Brain microvascular endothelial cell (primary cell): Measurements from ENCODE around the gene QRFP.

Source experiments
- DNase-seq: peaks from one replicate; pipeline ENCODE4 v3.0.0-alpha.2; 2020
- H3K27ac ChIP-seq: fragments of 250-450 bp; sonication (Bioruptor Pico); 2 replicates; pipeline ENCODE4 v1.5.1; 2020; ENCODE audit warnings: mild to moderate bottlenecking, moderate library complexity
- H3K27me3 ChIP-seq: fragments of 250-450 bp; sonication (Bioruptor Pico); replicated peaks from 2 replicates; pipeline ENCODE4 v1.5.1; 2020; ENCODE audit warnings: mild to moderate bottlenecking
- H3K36me3 ChIP-seq: fragments of 250-450 bp; sonication (Bioruptor Pico); replicated peaks from 2 replicates; pipeline ENCODE4 v1.5.1; 2020; ENCODE audit warnings: mild to moderate bottlenecking
- H3K4me3 ChIP-seq: 2 replicates; pipeline ENCODE4 v1.5.1; 2011; ENCODE audit warnings: low read depth, mild to moderate bottlenecking, control low read depth, low read length, moderate library complexity
- CTCF ChIP-seq: IDR thresholded peaks from 2 replicates; pipeline ENCODE4 v1.5.1; 2011; ENCODE audit warnings: low read depth, mild to moderate bottlenecking, moderate library complexity, low read length, control low read depth, inconsistent platforms; ENCODE audit errors: missing control alignments
- in situ Hi-C: cut with HindIII; loops from 2 replicates; pipeline ENCODE4 v1.10.0; 2017; ENCODE audit warnings: low sequenced_read_pairs, low pct_ligation_motif_present

QRFP gene

GRCh38 chr9:130886981-130887380, 9.6 kb downstream of the QRFP start:
- in situ Hi-C loops = no loop called here
- no peak overlapping the region for H3K27ac ChIP-seq
- no peaks in the 10 kb centered on the region for H3K27me3 ChIP-seq
- no peak for DNase-seq
- H3K36me3 ChIP-seq = peaks cover 97% of the 10 kb centered on the region
- TF ChIP-seq CTCF = no peak
- H3K4me3 ChIP-seq = no peak overlapping the region

- no peaks in the 10 kb centered on the region for H3K27me3 ChIP-seq
- no peak for DNase-seq
- no peak overlapping the region for H3K4me3 ChIP-seq
- peaks cover 97% of the 10 kb centered on the region for H3K36me3 ChIP-seq
- peak overlapping the region; percentile 3 for H3K27ac ChIP-seq
- TF ChIP-seq CTCF = no peak
- in situ Hi-C loops = no loop called here
Observed at GRCh38 chr9:130885484-130886375, 10.9 kb downstream of the QRFP start.

- Histone ChIP-seq H3K36me3 (peaks cover 97% of the 10 kb centered on the region), H3K27ac (peak overlapping the region; percentile 3), H3K27me3 (no peaks in the 10 kb centered on the region), H3K4me3 (no peak overlapping the region)
- in situ Hi-C loops = no loop called here
- DNase-seq = no peak
- no peak for TF ChIP-seq CTCF
Observed at GRCh38 chr9:130884542-130885483, 11.8 kb downstream of the QRFP start.

GRCh38 chr9:130884111-130884531, 12.5 kb downstream of the QRFP start:
- Histone ChIP-seq H3K27me3 (no peaks in the 10 kb centered on the region), H3K36me3 (peaks cover 100% of the 10 kb centered on the region), H3K4me3 (no peak overlapping the region), H3K27ac (no peak overlapping the region)
- in situ Hi-C loops = no loop called here
- no peak for DNase-seq
- TF ChIP-seq CTCF = no peak

GRCh38 chr9:130883479-130883878, 13.1 kb downstream of the QRFP start:
- TF ChIP-seq CTCF = no peak
- in situ Hi-C loops = no loop called here
- Histone ChIP-seq H3K27ac (no peak overlapping the region), H3K27me3 (no peaks in the 10 kb centered on the region), H3K36me3 (peaks cover 100% of the 10 kb centered on the region), H3K4me3 (no peak overlapping the region)
- no peak for DNase-seq
